AG04450 (cell line): ENCODE results near the gene UPK3A. TPM values are rescaled to one million over a fixed set of nuclear protein-coding genes. Genes with fewer than 3 reads are reported as not detected.

Experiments used
- CTCF ChIA-PET: fragments of 300-600, 350-600 bp; formaldehyde crosslinking; extraction: SDS; loops from one replicate; lab custom pipeline; 2022; ENCODE audit warnings: antibody characterized with exemption, inconsistent platforms; lab: Charles Lee
- POLR2A ChIA-PET: fragments of 350-600 bp; formaldehyde crosslinking; extraction: SDS; loops from one replicate; lab custom pipeline; 2021; ENCODE audit warnings: antibody characterized with exemption, inconsistent platforms; lab: Yijun Ruan, JAX
- DNase-seq: peaks from one replicate; pipeline ENCODE4 v3.0.0-alpha.2; 2011; ENCODE audit warnings: low read depth, low spot score
- H3K27ac ChIP-seq: one replicate; pipeline ENCODE4 v1.5.1; 2012; ENCODE audit warnings: low read depth, low read length, control low read depth
- H3K27me3 ChIP-seq: one replicate; pipeline ENCODE4 v1.6.0; 2012; ENCODE audit warnings: low read length; ENCODE audit not compliant: control insufficient read depth, insufficient read depth
- H3K4me3 ChIP-seq: 2 replicates; pipeline ENCODE4 v1.5.1; 2011; ENCODE audit warnings: mild to moderate bottlenecking, low read depth, low read length, control low read depth
- H3K9me3 ChIP-seq: 2 replicates; pipeline ENCODE4 v1.5.1; 2012; ENCODE audit warnings: low read length; ENCODE audit not compliant: control insufficient read depth, insufficient read depth
- polyA plus RNA-seq: library from polyadenylated mRNA; depleted of rRNA; stranded (reverse); fragments of >200 nt; gene quantifications from 2 replicates; pipeline ENCODE4 v1.2.3, GENCODE V29; 2011
- TF ChIP-seq, protein P1 (sequence below): IDR thresholded peaks from 2 replicates; pipeline ENCODE4 v1.5.1; 2011; ENCODE audit warnings: low read depth, low read length, control low read depth, inconsistent platforms

UPK3A gene
- polyA plus RNA-seq, 1 experiment, result not detected

DNA sequence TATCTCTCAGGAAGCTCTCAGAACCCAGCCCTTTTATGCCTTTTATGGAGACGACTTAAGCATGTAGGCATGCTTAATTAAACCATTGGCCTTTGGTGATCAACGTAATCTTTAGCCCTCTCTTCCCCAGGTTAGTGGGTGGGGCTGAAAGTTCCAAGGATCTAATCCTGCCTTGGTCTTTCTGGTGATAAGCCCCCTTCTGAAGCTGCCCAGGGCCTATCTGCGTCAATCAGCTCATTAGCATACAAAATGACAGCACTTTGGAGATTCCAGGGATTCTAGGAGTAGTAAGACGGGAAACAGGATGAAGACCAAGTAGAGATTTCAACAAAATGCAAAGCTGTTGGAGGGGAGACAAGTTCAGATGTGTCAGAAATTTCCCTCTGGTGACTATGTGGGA, 28.1 kb downstream of the UPK3A start:
- POLR2A ChIA-PET, result no interaction called here
- Histone ChIP-seq H3K4me3 (no peak overlapping the region), H3K27ac (no peak overlapping the region), H3K27me3 (no peaks in the 10 kb centered on the region), H3K9me3 (no peaks in the 10 kb centered on the region; the same call in 1 of the 2 replicates)
- CTCF ChIA-PET, result interaction anchor here (0.8 kb wide), 1 partner anchor 241 kb away, joined by 3 read pairs; no protein-coding TSS in a partner anchor
- no peak for DNase-seq
- TF ChIP-seq, protein P1, sequence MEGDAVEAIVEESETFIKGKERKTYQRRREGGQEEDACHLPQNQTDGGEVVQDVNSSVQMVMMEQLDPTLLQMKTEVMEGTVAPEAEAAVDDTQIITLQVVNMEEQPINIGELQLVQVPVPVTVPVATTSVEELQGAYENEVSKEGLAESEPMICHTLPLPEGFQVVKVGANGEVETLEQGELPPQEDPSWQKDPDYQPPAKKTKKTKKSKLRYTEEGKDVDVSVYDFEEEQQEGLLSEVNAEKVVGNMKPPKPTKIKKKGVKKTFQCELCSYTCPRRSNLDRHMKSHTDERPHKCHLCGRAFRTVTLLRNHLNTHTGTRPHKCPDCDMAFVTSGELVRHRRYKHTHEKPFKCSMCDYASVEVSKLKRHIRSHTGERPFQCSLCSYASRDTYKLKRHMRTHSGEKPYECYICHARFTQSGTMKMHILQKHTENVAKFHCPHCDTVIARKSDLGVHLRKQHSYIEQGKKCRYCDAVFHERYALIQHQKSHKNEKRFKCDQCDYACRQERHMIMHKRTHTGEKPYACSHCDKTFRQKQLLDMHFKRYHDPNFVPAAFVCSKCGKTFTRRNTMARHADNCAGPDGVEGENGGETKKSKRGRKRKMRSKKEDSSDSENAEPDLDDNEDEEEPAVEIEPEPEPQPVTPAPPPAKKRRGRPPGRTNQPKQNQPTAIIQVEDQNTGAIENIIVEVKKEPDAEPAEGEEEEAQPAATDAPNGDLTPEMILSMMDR, result no peak

DNA sequence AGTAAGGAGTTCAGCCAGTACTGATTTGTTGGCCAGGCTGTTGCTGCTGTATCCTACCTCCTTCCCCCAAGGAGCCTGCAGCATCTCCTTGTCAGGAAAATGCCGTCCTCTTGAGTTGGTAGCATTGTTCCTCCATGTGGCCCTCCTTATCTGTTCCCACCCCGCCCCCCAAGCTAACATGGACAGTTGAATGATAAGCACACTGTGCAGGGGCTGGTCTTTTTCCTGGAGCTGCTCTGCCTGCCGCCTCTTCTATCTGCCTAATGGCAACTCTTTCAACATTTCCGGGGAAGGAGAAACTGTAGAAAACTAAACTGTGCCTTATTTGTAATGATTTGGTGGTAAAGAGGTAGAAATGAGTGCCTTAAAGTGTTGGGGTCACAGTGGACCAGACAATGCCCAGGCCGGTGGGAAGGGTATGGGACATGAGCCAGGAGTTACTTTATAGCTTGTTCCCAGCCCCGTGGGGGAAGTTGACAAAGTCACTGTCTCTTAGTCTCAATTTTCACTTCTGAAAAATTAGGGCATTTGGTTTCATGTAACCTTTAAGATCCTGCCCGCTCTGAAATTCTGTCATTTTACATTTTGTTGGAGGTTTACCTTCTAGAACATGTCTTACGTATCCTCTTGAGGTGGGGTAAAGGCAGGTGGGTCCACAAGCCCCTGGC, 29.4 kb downstream of the UPK3A start:
- no peaks in the 10 kb centered on the region; the same call in 1 of the 2 replicates for H3K9me3 ChIP-seq
- POLR2A ChIA-PET, result no interaction called here
- CTCF ChIA-PET, result no interaction called here

DNA sequence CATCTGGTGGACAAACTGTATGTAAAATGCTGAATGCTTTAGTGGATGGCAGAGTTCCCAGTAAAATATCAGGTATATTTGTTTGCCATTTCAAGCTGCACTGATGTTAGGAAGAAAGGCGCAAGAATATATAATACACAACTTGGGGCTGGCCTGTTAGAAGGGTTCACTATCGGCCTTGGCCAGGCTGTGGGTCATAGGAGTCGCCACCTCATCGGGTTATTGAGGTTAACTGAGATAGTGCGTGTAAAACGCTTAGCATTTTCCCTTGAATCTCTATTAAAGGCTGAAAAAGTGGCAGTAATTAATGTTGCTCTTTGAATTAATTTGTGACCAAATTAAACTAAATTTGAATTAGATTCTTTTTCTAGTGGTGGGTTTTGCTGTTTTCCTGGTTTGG, 30.0 kb downstream of the UPK3A start:
- no peak overlapping the region for H3K4me3 ChIP-seq
- no peak for DNase-seq
- ChIA-PET POLR2A (no interaction called here), CTCF (no interaction called here)
- no peaks in the 10 kb centered on the region for H3K27me3 ChIP-seq
- no peaks in the 10 kb centered on the region; the same call in 1 of the 2 replicates for H3K9me3 ChIP-seq
- TF ChIP-seq, protein P1, result no peak
- no peak overlapping the region for H3K27ac ChIP-seq

More for the DNA sequence above, 29.4 kb downstream of the UPK3A start:
- no peak for DNase-seq
- TF ChIP-seq, protein P1, result no peak
- no peak overlapping the region for H3K27ac ChIP-seq
- H3K27me3 ChIP-seq, result no peaks in the 10 kb centered on the region
- no peak overlapping the region for H3K4me3 ChIP-seq

DNA sequence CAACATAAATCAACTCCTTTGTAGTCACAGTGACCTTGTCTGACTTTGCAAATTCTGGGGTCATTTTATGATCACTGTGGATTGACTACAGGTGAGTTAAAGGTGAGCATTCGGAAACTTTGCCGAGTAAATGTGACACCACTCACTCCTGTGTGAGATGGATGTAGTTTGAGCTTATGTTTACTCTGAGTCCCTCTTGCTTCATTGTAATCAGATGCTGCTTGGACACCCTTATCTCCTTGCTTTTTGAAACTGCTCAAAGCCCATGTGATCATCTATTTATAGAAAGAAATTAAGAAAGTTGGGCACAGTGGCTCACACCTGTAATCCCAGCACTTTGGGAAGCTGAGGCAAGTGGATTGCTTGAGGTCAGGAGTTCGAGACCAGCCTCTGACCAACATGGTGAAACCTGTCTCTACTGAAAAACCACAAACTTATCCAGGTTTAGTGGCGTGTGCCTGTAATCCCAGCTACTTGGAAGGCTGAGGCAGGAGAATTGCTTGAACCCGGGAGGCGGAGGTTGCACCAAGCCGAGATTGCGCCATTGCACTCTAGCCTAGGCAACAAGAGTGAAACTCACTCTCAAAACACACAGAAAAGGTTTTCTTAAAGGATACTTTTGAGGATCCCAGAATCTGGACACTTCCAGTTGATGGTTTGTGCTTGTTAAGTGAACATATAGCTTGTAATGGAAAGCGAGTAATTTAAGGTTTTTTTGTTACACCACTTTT, 32.2 kb downstream of the UPK3A start:
- TF ChIP-seq, protein P1, result no peak
- Histone ChIP-seq H3K4me3 (no peak overlapping the region), H3K27ac (no peak overlapping the region), H3K9me3 (no peaks in the 10 kb centered on the region), H3K27me3 (no peaks in the 10 kb centered on the region)
- ChIA-PET POLR2A (no interaction called here), CTCF (interaction anchor here (1.0 to 1.4 kb wide), 3 partner anchors 137 to 237 kb away, joined by 3 to 4 read pairs (median 3); no protein-coding TSS in a partner anchor)
- no peak for DNase-seq
